ENCODE data around the gene RCN2. TPM values are rescaled to one million over a fixed set of nuclear protein-coding genes. Genes with fewer than 3 reads are reported as not detected.

The RCN2 gene
- total and polyA plus RNA-seq, 2 of the 8 experiments (the other 6 are each of a cell fraction or from before 2014, with no cell fraction given), result 65.6 to 137 TPM

DNA sequence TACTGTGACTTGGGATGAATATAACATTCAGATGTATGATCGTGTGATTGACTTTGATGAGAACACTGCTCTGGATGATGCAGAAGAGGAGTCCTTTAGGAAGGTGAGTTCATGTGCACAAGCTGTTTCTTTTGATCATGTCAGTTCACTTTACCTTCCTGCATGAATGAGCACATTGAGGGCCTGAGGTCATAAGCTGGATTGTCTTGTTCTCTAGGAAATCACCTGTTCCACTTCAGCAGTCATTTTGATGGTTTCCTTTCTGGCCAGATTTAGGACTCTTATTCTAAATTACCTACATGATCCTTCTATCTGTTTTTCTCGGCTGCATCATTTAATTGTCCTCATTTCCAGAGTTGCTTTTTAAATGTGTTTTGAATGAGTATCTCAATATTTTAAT is 4.1 kb downstream of the RCN2 start:
- H3K14ac ChIP-seq (ENCODE audit: insufficient read length), result no peak overlapping the region
- TF ChIP-seq SRF (IDR thresholded peaks at IDR 0.05; ENCODE audit: low read depth, low read length) (no peak), RNF2 (IDR thresholded peaks at IDR 0.05; ENCODE audit: borderline replicate concordance, low read depth, low read length, missing control alignments, poor library complexity, severe bottlenecking) (no peak), KDM4A (IDR thresholded peaks at IDR 0.05; ENCODE audit: low read depth, low read length, severe bottlenecking) (no peak), SUZ12 (IDR thresholded peaks at IDR 0.05; ENCODE audit: low read length) (no peak), TEAD4 (IDR thresholded peaks at IDR 0.05; ENCODE audit: low read depth, low read length) (no peak), SIN3A (conservative IDR thresholded peaks at IDR 0.05 in 1 of 2, IDR thresholded peaks at IDR 0.05 in 1 of 2; ENCODE audit: low read depth in 1 of 2, low read length in 2 of 2) (no peak), SAP30 (IDR thresholded peaks at IDR 0.05; ENCODE audit: insufficient read depth, insufficient replicate concordance, low read length) (no peak), CHD1 (IDR thresholded peaks at IDR 0.05; ENCODE audit: low read depth, low read length) (no peak)
- H3K4me1 ChIP-seq (replicated peaks in 1 of 4; ENCODE audit: control insufficient read depth in 3 of 4, insufficient read depth in 4 of 4, low read length in 3 of 4), result peaks cover 0 to 3% (median 0%) of the 10 kb centered on the region in 4 experiments; a peak in 3 of 7 replicates
- no peak for FAIRE-seq
- peaks cover 0 to 28% of the 10 kb centered on the region in 2 experiments; a peak in 2 of 4 replicates for H3K79me2 ChIP-seq (ENCODE audit: control insufficient read depth in 1 of 2, insufficient read depth in 2 of 2, low read length in 2 of 2)
- WGBS, 2 experiments (ENCODE audit: extremely low coverage in 1 of 2, insufficient coverage in 1 of 2, insufficient read length in 1 of 2, insufficient replicate concordance in 2 of 2, low coverage in 1 of 2, low lambda C conversion rate in 2 of 2, missing lambda C conversion rate in 1 of 2), result 83% methylated on average over 2 of the region's 2 CpGs; no CpG with 5 or more reads in 1 of the 2 experiments
- H2BK5ac ChIP-seq (ENCODE audit: low read depth, low read length), result no peak overlapping the region
- no peak overlapping the region for H3K9ac ChIP-seq (replicated peaks in 1 of 4; ENCODE audit: extremely low read depth in 1 of 4, low read depth in 3 of 4, low read length in 3 of 4)
- no peak overlapping the region for H2AK5ac ChIP-seq (ENCODE audit: low read depth, low read length)
- H3K27ac ChIP-seq (ENCODE audit: low read depth, low read length), result no peak overlapping the region
- H2AFZ ChIP-seq (ENCODE audit: low read length), result no peak overlapping the region
- H3K4me3 ChIP-seq (ENCODE audit: extremely low read depth in 1 of 4, insufficient read depth in 2 of 4, low read depth in 3 of 4, low read length in 4 of 4), result no peak overlapping the region
- no peaks in the 10 kb centered on the region for H3K23me2 ChIP-seq (ENCODE audit: low read depth, low read length)
- H4K20me1 ChIP-seq (replicated peaks in 1 of 2; ENCODE audit: control insufficient read depth in 1 of 2, insufficient read depth in 2 of 2, low read length in 2 of 2), result no peaks in the 10 kb centered on the region
- H3K4ac ChIP-seq (replicated peaks; ENCODE audit: insufficient read length, low read depth, low read length), result no peak overlapping the region
- no peak for DNase-seq (ENCODE audit: low read depth in 1 of 2, low spot score in 2 of 2)
- no peak overlapping the region for H2BK15ac ChIP-seq (ENCODE audit: low read length)
- H3K56ac ChIP-seq (replicated peaks; ENCODE audit: insufficient read length, low read depth, low read length), result no peak overlapping the region
- no peak overlapping the region for H2BK20ac ChIP-seq (ENCODE audit: low read length)
- H3K36me3 ChIP-seq (ENCODE audit: control insufficient read depth in 2 of 4, insufficient read depth in 4 of 4, low read length in 3 of 4), result peaks cover 9 to 73% (median 36%) of the 10 kb centered on the region in 4 experiments; a peak in 7 of 8 replicates
- H2BK120ac ChIP-seq (replicated peaks; ENCODE audit: low read depth, low read length), result no peak overlapping the region
- POLR2A ChIA-PET (ENCODE audit: partially characterized antibody), result interaction anchor here (0.6 kb wide), 1 partner anchor 753 kb away, joined by 3 read pairs; no protein-coding TSS in a partner anchor
- H3K23ac ChIP-seq (ENCODE audit: insufficient read length), result no peak overlapping the region
- no peaks in the 10 kb centered on the region for H3K27me3 ChIP-seq (replicated peaks in 1 of 4; ENCODE audit: control insufficient read depth in 3 of 4, extremely low read depth in 1 of 4, insufficient read depth in 3 of 4, low read length in 3 of 4)
- H2BK12ac ChIP-seq (ENCODE audit: low read depth, low read length), result no peak overlapping the region
- H4K91ac ChIP-seq (replicated peaks; ENCODE audit: insufficient read length, low read length), result no peak overlapping the region
- H3K79me1 ChIP-seq (ENCODE audit: low read depth, low read length), result no peaks in the 10 kb centered on the region
- H4K5ac ChIP-seq (ENCODE audit: insufficient read length, low read depth, low read length), result no peak overlapping the region
- H3K9me3 ChIP-seq (ENCODE audit: insufficient read depth in 2 of 2, low read depth in 1 of 2, low read length in 1 of 2), result no peaks in the 10 kb centered on the region
- no peak overlapping the region for H3K18ac ChIP-seq (ENCODE audit: extremely low read depth, low read length)
- no peak overlapping the region for H4K8ac ChIP-seq (ENCODE audit: extremely low read depth, insufficient read depth, low read length)
- CTCF ChIA-PET (ENCODE audit: partially characterized antibody), result interaction anchor here (0.5 kb wide), 1 partner anchor 111 kb away, joined by 3 read pairs; no protein-coding TSS in a partner anchor
- no peak overlapping the region for H3K4me2 ChIP-seq (ENCODE audit: insufficient read depth in 1 of 2, low read depth in 2 of 2, low read length in 2 of 2)

Data from H1 (cell line).